Activated CD4-positive, alpha-beta T cell treated with anti-CD3 and anti-CD28 coated beads, Interleukin-2, amount 50 U/mL, for 24 hours (primary cell): Measurements from ENCODE around the gene RNF151.
A peak's percentile ranks its signal among the peaks of the same experiment; 100 is the strongest.

Source experiments
- DNase-seq, 2 donors: peaks; one replicate each; pipeline ENCODE4 v3.0.0-alpha.2; 2020; ENCODE audit warnings: low read depth in 1 of 2, low spot score in 1 of 2

RNF151 gene

GRCh38 chr16:1991135-1991551 lies 24.5 kb downstream of the RNF151 start:
- no peak for DNase-seq

- no peak for DNase-seq
Measured at GRCh38 chr16:1991588-1991947, 24.9 kb downstream of the RNF151 start.

- peak; percentile 94 to 97 for DNase-seq
Measured at GRCh38 chr16:1991948-1992703, 25.5 kb downstream of the RNF151 start.

- no peak for DNase-seq
Measured at GRCh38 chr16:1992704-1993317, 26.2 kb downstream of the RNF151 start.

- no peak for DNase-seq
Measured at GRCh38 chr16:1993731-1994131, 27.1 kb downstream of the RNF151 start.

- no peak for DNase-seq
Measured at GRCh38 chr16:1997494-1998359, 31.1 kb downstream of the RNF151 start.

- no peak for DNase-seq
Measured at GRCh38 chr16:1998360-1998835, 31.7 kb downstream of the RNF151 start.

GRCh38 chr16:1998852-1999801 lies 32.5 kb downstream of the RNF151 start:
- DNase-seq = no peak

- no peak for DNase-seq
Measured at GRCh38 chr16:1999866-2000514, 33.3 kb downstream of the RNF151 start.

GRCh38 chr16:2001035-2001434 lies 34.4 kb downstream of the RNF151 start:
- DNase-seq = no peak

- no peak for DNase-seq
Measured at GRCh38 chr16:2001456-2002355, 35.0 kb downstream of the RNF151 start.

GRCh38 chr16:2002406-2003230 lies 36.0 kb downstream of the RNF151 start:
- no peak for DNase-seq

GRCh38 chr16:2003231-2003826 lies 36.7 kb downstream of the RNF151 start:
- no peak for DNase-seq

GRCh38 chr16:2003827-2004641 lies 37.4 kb downstream of the RNF151 start:
- DNase-seq = peak; percentile 72 to 81

GRCh38 chr16:2004795-2005517 lies 38.3 kb downstream of the RNF151 start:
- DNase-seq = no peak

- DNase-seq = no peak
Measured at GRCh38 chr16:2005646-2006045, 39.0 kb downstream of the RNF151 start.
